K562 (cell line): ENCODE data around the gene TTN. TPM values are rescaled to one million over a fixed set of nuclear protein-coding genes. Genes with fewer than 3 reads are reported as not detected.

Experiments
- BHLHE40 ChIP-seq: IDR thresholded peaks from 2 replicates; pipeline ENCODE4 v1.6.1; 2011; ENCODE audit warnings: low read length, improper control_type of control experiment
- CBFB ChIP-seq: sonication (generic); formaldehyde crosslinking; IDR thresholded peaks from 2 replicates; pipeline ENCODE4 v1.4.0; 2020; ENCODE audit warnings: mild to moderate bottlenecking, missing genetic modification reagents
- CBX5 ChIP-seq: IDR thresholded peaks from 2 replicates; pipeline ENCODE4 v1.6.1; 2014; ENCODE audit warnings: low read depth, borderline replicate concordance
- EP400 ChIP-seq: fragments of 450-650 bp; IDR thresholded peaks from 2 replicates; pipeline ENCODE4 v1.6.1; 2017; ENCODE audit warnings: antibody characterized with exemption, mild to moderate bottlenecking, moderate library complexity
- MAFK ChIP-seq: IDR thresholded peaks from 2 replicates; pipeline ENCODE4 v1.6.1; 2011; ENCODE audit warnings: low read length, improper control_type of control experiment
- MCM2 ChIP-seq: fragments of 450-650 bp; IDR thresholded peaks from 2 replicates; pipeline ENCODE4 v1.6.1; 2017; ENCODE audit warnings: low read depth, mild to moderate bottlenecking
- POLR2A ChIP-seq: fragments of 450-650 bp; conservative IDR thresholded peaks from 2 replicates; pipeline ENCODE4 v1.6.1; 2016
- PRMT5 ChIP-seq: sonication (generic); formaldehyde crosslinking; IDR thresholded peaks from 2 replicates; pipeline ENCODE4 v1.5.0; 2020; ENCODE audit warnings: missing genetic modification reagents
- SAP30 ChIP-seq: fragments of 200-600 bp; sonication (generic); IDR thresholded peaks from 2 replicates; pipeline ENCODE4 v1.6.1; 2012; ENCODE audit warnings: borderline replicate concordance, low read depth, mild to moderate bottlenecking, moderate library complexity, low read length, control low read depth, inconsistent platforms; ENCODE audit not compliant: insufficient read depth, poor library complexity, severe bottlenecking
- ZBTB40 ChIP-seq, 2 experiments: fragments of 450-650 bp in 1 of 2; sonication (generic) in 1 of 2; formaldehyde crosslinking in 1 of 2; IDR thresholded peaks; 2 replicates each; pipeline versions ENCODE4 v1.7.1 to v1.9.0; 2016 to 2022; ENCODE audit warnings: inconsistent platforms in 1 of 2, mild to moderate bottlenecking in 1 of 2, missing genetic modification reagents in 1 of 2
- polyA plus RNA-seq, 8 experiments: library from polyadenylated mRNA; depleted of rRNA in 4 of 8; stranded (reverse) in 5 of 8; unstranded in 3 of 8; fragments of >200 nt; fragmentation: Nextera tagmentation in 2 of 8; fragmentation: Illumina TruSeq in 1 of 8; extraction: Ambion mirVana in 2 of 8; extraction: Trizol in 1 of 8; gene quantifications; 2 replicates each; pipeline versions ENCODE4 v1.2.1 to v1.2.3, GENCODE V29; 2011 to 2014; ENCODE audit warnings: inconsistent platforms in 1 of 8, missing spikeins in 1 of 8
- total RNA-seq, 7 experiments: library from RNA; depleted of rRNA in 6 of 7; stranded (reverse); fragments of >200 nt in 6 of 7; fragmentation: Illumina TruSeq in 2 of 7; extraction: Trizol in 2 of 7; gene quantifications; 2 replicates each; pipeline versions ENCODE4 v1.2.1 to v1.2.3, GENCODE V29; 2011 to 2021; ENCODE audit warnings: low replicate concordance in 1 of 7
- TF ChIP-seq, protein P1 (sequence below): IDR thresholded peaks from 2 replicates; pipeline ENCODE4 v1.6.1; 2012; ENCODE audit warnings: low read depth, low read length, improper control_type of control experiment, borderline replicate concordance
- TF ChIP-seq, protein P2 (sequence below): IDR thresholded peaks from 3 replicates; pipeline ENCODE4 v1.6.1; 2011; ENCODE audit warnings: borderline replicate concordance, mild to moderate bottlenecking; ENCODE audit not compliant: insufficient read length, insufficient read depth
- TF ChIP-seq, protein P3 (sequence below), 2 experiments: fragments of 450-650 bp; IDR thresholded peaks; 2 replicates each; pipeline ENCODE4 v1.6.1; 2016

TTN gene
- total and polyA plus RNA-seq, 9 of the 15 experiments (the other 6 are each of a cell fraction or from before 2014, with no cell fraction given) = under 0.01 to 0.20 (median 0.04) TPM; not detected in 1

GRCh38 chr2:178522950-178523595, 284.1 kb downstream of the TTN start (continued):
- TF ChIP-seq CBFB (CRISPR knock-in tag) (no peak; the same call in 1 of the 2 replicates), MAFK (peak; percentile 72), PRMT5 (CRISPR knock-in tag) (no peak), BHLHE40 (0 out of 2 replicates have a peak, but pooled peaks have one; percentile 34), POLR2A (peak; percentile 95), SAP30 (peak; percentile 76), EP400 (peak; percentile 76), ZBTB40 (IDR thresholded peaks at IDR 0.05) (peak; percentile 95), ZBTB40 (CRISPR knock-in tag; IDR thresholded peaks at IDR 0.05) (0 out of 2 replicates have a peak, but pooled peaks have one; percentile 25), CBX5 (peak; percentile 90), MCM2 (no peak)
- TF ChIP-seq, protein P1, sequence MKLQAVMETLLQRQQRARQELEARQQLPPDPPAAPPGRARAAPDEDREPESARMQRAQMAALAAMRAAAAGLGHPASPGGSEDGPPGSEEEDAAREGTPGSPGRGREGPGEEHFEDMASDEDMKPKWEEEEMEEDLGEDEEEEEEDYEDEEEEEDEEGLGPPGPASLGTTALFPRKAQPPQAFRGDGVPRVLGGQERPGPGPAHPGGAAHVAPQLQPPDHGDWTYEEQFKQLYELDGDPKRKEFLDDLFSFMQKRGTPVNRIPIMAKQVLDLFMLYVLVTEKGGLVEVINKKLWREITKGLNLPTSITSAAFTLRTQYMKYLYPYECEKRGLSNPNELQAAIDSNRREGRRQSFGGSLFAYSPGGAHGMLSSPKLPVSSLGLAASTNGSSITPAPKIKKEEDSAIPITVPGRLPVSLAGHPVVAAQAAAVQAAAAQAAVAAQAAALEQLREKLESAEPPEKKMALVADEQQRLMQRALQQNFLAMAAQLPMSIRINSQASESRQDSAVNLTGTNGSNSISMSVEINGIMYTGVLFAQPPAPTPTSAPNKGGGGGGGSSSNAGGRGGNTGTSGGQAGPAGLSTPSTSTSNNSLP = 0 out of 2 replicates have a peak, but pooled peaks have one; percentile 7
- TF ChIP-seq, protein P2, sequence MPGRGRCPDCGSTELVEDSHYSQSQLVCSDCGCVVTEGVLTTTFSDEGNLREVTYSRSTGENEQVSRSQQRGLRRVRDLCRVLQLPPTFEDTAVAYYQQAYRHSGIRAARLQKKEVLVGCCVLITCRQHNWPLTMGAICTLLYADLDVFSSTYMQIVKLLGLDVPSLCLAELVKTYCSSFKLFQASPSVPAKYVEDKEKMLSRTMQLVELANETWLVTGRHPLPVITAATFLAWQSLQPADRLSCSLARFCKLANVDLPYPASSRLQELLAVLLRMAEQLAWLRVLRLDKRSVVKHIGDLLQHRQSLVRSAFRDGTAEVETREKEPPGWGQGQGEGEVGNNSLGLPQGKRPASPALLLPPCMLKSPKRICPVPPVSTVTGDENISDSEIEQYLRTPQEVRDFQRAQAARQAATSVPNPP = no peak
- TF ChIP-seq, protein P3, sequence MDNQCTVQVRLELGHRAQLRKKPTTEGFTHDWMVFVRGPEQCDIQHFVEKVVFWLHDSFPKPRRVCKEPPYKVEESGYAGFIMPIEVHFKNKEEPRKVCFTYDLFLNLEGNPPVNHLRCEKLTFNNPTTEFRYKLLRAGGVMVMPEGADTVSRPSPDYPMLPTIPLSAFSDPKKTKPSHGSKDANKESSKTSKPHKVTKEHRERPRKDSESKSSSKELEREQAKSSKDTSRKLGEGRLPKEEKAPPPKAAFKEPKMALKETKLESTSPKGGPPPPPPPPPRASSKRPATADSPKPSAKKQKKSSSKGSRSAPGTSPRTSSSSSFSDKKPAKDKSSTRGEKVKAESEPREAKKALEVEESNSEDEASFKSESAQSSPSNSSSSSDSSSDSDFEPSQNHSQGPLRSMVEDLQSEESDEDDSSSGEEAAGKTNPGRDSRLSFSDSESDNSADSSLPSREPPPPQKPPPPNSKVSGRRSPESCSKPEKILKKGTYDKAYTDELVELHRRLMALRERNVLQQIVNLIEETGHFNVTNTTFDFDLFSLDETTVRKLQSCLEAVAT (IDR thresholded peaks at IDR 0.05) = 0 out of 4 replicates have a peak, but pooled peaks of 1 of the 2 experiments have one; percentile 37
